GM13977 (cell line): ENCODE data around the gene MRGPRD.
A peak's percentile ranks its signal among the peaks of the same experiment; 100 is the strongest.
"Not testable (repeated sequence)": the region's sequence is repeated elsewhere in the genome, so short reads cannot be mapped to it uniquely, and the experiment has no call there.

Experiments
- DNase-seq: peaks from one replicate; pipeline ENCODE4 v3.0.0; 2012; ENCODE audit warnings: low spot score
- CTCF ChIP-seq: IDR thresholded peaks from 2 replicates; pipeline ENCODE4 v1.5.1; 2012; ENCODE audit warnings: mild to moderate bottlenecking, control low read depth; ENCODE audit not compliant: insufficient read depth; ENCODE audit errors: extremely low read depth, missing control alignments
- in situ Hi-C: fragments of 300-500 bp; cut with MboI; formaldehyde crosslinking; loops from one replicate; pipeline ENCODE4 v1.12.0; 2022; ENCODE audit warnings: low sequenced_read_pairs, low pct_unique_long_range_greater_than_20kb, mixed read lengths, inconsistent platforms; ENCODE audit not compliant: unreplicated experiment

Gene MRGPRD

DNA sequence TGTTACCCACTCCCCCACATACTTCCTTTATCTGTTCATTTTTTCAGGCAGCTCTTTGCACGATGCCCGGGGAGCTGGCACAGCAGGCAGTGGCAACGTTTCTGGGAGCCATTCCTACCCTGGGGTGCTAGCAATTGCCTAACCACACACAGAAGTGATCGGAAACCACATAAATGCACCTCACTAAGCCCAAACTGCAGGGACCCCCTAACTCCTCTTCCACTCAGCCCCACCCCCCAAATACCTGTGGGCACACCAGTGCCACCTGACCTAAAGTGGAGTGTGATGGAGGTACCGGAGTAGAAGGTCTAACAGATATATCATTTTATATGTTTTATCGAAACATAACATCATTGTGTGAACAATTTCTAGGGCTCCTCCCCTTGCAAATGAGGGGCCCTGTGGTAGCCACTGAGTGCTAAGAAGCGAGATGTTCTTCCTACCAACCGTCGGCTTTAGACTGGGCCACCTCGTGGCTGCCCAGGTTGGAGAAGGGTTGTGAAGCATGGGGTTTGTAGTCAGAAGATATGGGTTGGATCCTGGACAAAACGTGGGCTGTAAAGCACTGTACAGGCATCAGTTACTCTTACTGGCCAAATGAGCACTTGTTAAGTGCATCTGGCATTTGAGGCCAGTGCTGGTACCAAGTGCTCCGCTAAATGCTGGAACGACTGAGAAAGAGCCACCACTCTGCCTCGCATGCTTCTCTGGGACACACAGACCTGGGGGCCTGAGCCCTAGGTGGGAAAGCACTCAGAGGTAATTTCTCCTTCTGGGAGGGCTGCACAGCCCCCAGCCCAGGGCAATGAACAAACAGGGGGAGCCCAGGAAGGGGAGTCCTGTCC lies 2.8 kb downstream of the MRGPRD start:
- TF ChIP-seq CTCF = no peak
- DNase-seq = no peak
- in situ Hi-C loops = no loop called here

- in situ Hi-C loops = no loop called here
- no peak for TF ChIP-seq CTCF
- DNase-seq = no peak
Measured at GRCh38 chr11:68976563-68976962, 4.2 kb downstream of the MRGPRD start.

DNA sequence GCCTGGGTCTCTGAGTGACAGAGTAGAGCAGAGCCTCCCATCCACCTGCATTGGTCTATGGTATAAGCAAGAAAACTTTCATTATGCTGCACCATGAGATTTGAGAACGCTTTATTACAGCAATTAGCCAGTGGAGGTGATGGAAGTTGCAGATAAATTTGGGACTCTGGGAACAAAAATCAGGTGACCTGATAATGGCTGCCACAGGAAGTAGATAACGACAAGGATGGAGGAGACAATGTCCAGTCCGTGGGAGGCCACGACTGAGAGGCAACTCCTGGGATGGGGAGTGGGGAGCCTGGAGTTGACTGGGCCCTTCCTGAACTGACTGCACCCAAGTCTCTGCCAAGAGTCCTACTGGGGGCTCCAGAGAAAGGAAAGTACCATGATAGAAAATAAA lies 4.7 kb downstream of the MRGPRD start:
- no peak for DNase-seq
- in situ Hi-C loops = no loop called here
- no peak for TF ChIP-seq CTCF

DNA sequence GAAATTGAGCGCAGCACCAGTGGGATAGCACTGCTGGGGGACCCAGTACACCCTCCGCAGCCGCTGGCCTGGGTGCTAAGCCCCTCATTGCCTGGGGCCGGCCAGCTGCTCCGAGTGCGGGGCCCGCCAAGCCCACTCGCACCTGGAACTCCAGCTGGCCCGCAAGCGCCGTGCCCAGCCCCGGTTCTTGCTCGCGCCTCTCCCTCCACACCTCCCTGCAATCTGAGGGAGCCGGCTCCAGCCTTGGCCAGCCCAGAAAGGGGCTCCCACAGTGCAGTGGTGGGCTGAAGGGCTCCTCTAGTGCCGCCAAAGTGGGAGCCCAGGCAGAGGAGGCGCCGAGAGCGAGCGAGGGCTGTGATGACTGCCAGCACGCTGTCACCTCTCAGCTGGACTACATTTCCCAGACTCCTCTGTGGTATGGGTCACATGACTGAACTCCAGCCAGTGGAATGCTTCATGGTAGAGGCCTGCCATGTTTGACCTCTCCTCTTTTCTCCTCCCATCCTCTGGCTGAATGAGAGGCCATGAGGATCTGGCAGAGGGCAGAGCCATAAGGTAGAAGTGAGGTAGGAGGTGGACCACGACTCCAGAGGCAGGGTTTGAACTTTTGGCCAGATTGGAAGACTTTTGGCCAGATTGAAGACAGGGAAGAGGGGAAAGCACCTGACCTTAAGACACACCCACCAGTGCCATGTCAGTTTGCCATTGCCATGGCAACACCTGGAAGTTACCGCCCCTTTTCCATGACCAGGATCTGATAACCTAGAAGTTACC lies 6.2 kb downstream of the MRGPRD start:
- peak; percentile 61 for DNase-seq
- TF ChIP-seq CTCF = no peak

GRCh38 chr11:68973706-68974105 lies 7.1 kb downstream of the MRGPRD start:
- in situ Hi-C loops = not testable (repeated sequence)

More for the DNA sequence above, 6.2 kb downstream of the MRGPRD start:
- in situ Hi-C loops = no loop called here

GRCh38 chr11:68973219-68973618 lies 7.6 kb downstream of the MRGPRD start:
- in situ Hi-C loops = no loop called here
- no peak for TF ChIP-seq CTCF
- no peak for DNase-seq

More at GRCh38 chr11:68973706-68974105, 7.1 kb downstream of the MRGPRD start:
- DNase-seq = not testable (repeated sequence)

DNA sequence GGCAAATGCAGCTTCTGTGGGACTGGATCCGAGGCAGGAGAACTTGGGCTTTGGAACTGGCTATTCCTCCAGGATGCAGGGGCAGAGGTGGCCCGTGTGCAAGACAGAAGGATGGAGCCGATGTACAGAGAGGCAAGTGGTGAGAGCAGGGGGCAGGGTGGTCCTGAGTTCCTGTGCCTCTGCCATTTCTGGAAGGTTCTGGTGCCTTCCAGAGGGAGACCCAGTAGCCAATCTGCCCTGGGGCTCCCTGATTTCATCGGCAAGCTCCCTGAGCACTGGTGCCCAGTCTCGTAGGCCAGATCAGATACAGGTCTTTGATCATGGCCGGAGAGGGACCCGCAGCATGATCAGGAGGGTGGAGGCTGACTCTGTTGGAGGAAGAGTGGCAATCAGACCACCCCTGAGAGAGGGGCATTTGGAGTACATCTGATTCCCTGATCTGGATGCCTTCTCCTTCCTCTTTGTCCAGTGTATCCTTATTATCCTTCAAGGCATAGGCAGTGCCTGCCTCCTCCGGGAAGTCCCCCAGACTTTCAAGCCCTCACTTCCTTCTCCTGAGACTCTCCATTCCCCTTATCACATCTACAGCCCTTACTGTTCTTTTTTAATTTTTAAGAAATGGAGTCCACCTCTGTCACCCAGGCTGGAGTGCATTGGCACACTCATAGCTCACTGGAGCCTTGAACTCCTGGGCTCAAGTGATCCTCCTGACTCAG lies 9.7 kb downstream of the MRGPRD start:
- no peak for DNase-seq
- no peak for TF ChIP-seq CTCF
- in situ Hi-C loops = no loop called here
